Gastrocnemius medialis (tissue), 4 donors: ENCODE data around the gene CDK4. TPM values are rescaled to one million over a fixed set of nuclear protein-coding genes. Genes with fewer than 3 reads are reported as not detected.

Experiments used
- ATAC-seq, 2 donors: fragments of 150-250 bp; one replicate each; pipeline ENCODE4 v1.9.1; 2016
- DNase-seq, 2 donors: peaks; one replicate each; pipeline ENCODE4 v3.0.0-alpha.2; 2019
- H3K27ac ChIP-seq, 4 donors: fragments of 200-600 bp; sonication (generic); 1 replicate in 1 of 4; 2 replicates in 3 of 4; pipeline ENCODE4 v1.5.1; 2016 to 2018; ENCODE audit warnings: mild to moderate bottlenecking in 2 of 4, moderate library complexity in 1 of 4
- H3K27me3 ChIP-seq, 3 donors: fragments of 200-600 bp; sonication (generic) in 2 of 3; 1 replicate in 1 of 3; 2 replicates in 2 of 3; pipeline versions ENCODE4 v1.5.1 to v1.6.0; 2016 to 2019; ENCODE audit warnings: mild to moderate bottlenecking in 1 of 3, moderate library complexity in 1 of 3
- H3K36me3 ChIP-seq, 2 donors: fragments of 200-600 bp; sonication (generic) in 1 of 2; one replicate each; pipeline ENCODE4 v1.5.1; 2017 to 2018
- H3K4me1 ChIP-seq, 2 donors: fragments of 200-600 bp; sonication (generic) in 1 of 2; one replicate each; pipeline ENCODE4 v1.5.1; 2016 to 2017; ENCODE audit warnings: mild to moderate bottlenecking in 2 of 2
- H3K4me3 ChIP-seq, 4 donors: fragments of 200-600 bp; sonication (generic) in 3 of 4; 1 replicate in 1 of 4; 2 replicates in 3 of 4; pipeline ENCODE4 v1.5.1; 2016 to 2019; ENCODE audit warnings: mild to moderate bottlenecking in 2 of 4
- H3K9me3 ChIP-seq, 3 donors: fragments of 200-600 bp; sonication (generic) in 2 of 3; 1 replicate in 1 of 3; 2 replicates in 2 of 3; pipeline ENCODE4 v1.5.1; 2016 to 2019
- CTCF ChIP-seq, 5 experiments: fragments of 450-650 bp in 3 of 5; fragments of 200-600 bp in 2 of 5; sonication (generic) in 2 of 5; IDR thresholded peaks in 4 of 5; conservative IDR thresholded peaks in 1 of 5; 1 replicate in 4 of 5; 2 replicates in 1 of 5; pipeline ENCODE4 v1.5.1; 2016 to 2019; ENCODE audit warnings: antibody characterized with exemption in 5 of 5, mild to moderate bottlenecking in 3 of 5, moderate library complexity in 3 of 5
- POLR2A ChIP-seq, 2 donors: fragments of 450-650 bp; IDR thresholded peaks; one replicate each; pipeline ENCODE4 v1.6.1; 2017; ENCODE audit warnings: antibody characterized with exemption in 2 of 2, mild to moderate bottlenecking in 2 of 2, moderate library complexity in 2 of 2
- in situ Hi-C, 4 donors: fragments of 200-750 bp; cut with MboI; loops; one replicate each; pipeline versions ENCODE4 v1.15.0 to v1.8.0; 2017; ENCODE audit warnings: low sequenced_read_pairs in 4 of 4
- intact Hi-C: fragments of 100-400 bp; cut with DNase I; formaldehyde crosslinking; loops from one replicate; pipeline ENCODE4 v1.15.1; 2023; ENCODE audit warnings: low total_unique reads
- total RNA-seq, 4 donors: library from RNA; depleted of rRNA; stranded (reverse); fragments of >200 nt; gene quantifications; one replicate each; pipeline versions ENCODE4 v1.1.0 to v1.2.3, GENCODE V29; 2016

The CDK4 gene
- total RNA-seq, 4 donors from 2014 or later: 39.7 to 55.5 (median 47.4) TPM

DNA sequence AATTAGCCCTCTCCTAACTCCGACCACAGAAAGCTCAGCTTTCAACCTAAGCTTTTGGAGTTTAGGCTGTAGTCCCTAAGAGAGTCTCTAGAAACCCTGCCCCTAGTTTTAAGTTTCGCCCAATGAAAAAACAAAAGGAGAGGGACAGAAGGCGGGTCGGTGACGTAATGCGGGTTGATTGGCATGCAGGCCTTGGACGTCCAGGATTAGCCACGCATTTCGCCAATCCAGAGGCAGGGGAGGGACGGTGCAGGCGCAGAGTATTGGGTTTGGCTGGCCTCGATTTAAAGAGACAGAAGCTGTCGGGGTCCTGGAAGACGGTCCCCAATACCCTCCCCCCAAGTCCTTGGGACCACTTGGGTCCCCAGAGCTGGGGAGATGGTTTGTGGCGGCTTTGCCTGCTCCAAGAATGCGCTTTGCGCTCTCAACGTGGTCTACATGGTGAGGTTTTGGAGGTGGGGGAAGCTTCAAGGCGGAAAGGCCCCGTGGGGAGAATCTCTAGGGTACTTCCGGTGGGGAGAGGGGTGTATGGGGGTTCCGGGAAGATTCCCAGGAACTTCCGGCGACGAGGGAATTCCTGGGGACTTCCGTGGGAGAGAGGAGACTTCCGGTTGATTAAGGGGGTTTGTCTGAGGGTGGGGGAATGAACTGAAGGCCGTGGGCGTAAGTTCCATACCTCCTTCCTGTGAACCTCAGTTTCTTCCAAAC is 7.2 kb downstream of the CDK4 start, which contains the start of gene TSPAN31:
Gene TSPAN31 (plus strand): TSS at position 263 of the 708 bp plus-strand sequence. CDS start 116 bp downstream, at position 379.
- peaks cover 0 to 6% (median 3%) of the 10 kb centered on the region in 3 donors for H3K27me3 ChIP-seq
- H3K4me3 ChIP-seq: peak within 1 kb of the TSS; percentile 81 to 96 (median 94)
- no peaks in the 10 kb centered on the region for H3K9me3 ChIP-seq
- H3K27ac ChIP-seq: peak within 1 kb of the TSS; percentile 93 to 99 (median 98)
- peaks cover 0 to 37% of the 10 kb centered on the region in 2 donors for H3K36me3 ChIP-seq
- intact Hi-C loops: loop anchor here (2.0 to 5.0 kb wide), 2 partner anchors 37 to 222 kb away; partner anchors contain the start of genes MBD6 and TSFM
- peak in 1 of 5 experiments; percentile 11 for TF ChIP-seq CTCF (IDR thresholded peaks at IDR 0.05 in 4 of 5, conservative IDR thresholded peaks at IDR 0.05 in 1 of 5)
- peak; percentile 49 to 65 for TF ChIP-seq POLR2A (IDR thresholded peaks at IDR 0.05)
- ATAC-seq (peak; percentile 97 to 98), DNase-seq (peak; percentile 96 to 97)
- in situ Hi-C loops: no loop called here
- H3K4me1 ChIP-seq: peaks cover 6 to 12% of the 10 kb centered on the region in 2 donors

DNA sequence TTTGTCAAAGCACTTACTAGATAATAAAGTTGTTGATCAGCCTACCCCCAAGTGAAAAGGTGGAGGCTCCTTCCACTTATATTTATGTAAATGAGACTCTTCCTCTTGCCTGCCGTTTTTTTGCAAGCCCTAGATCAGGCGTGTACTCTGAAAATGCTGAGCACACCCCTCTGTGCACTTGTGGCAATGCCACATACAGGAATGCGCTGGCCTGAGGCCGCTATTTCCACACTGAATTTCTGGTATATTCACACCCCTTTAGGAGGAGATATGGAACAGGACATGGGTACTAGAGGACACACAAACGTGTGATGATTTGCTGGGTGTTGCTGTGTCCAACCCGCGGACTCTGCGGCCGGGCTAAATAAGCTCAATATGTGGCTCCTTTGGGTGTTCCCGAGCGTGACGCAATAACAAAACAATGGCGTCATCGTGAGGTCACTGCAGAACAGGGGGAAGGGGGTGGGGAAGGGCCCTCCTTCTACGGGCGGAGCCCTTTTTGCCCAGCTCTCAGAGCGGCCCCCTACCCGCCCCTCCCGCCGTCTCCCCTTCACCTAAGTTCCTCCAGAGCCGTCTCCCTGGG is 7.8 kb downstream of the CDK4 start:
- H3K27ac ChIP-seq: peak overlapping the region; percentile 93 to 99 (median 98)
- DNase-seq: peak in 1 of 2 donors; percentile 68
- in situ Hi-C loops: no loop called here
- intact Hi-C loops: loop anchor here (2.0 kb wide), 1 partner anchor 221 kb away; the partner anchor contains the start of gene MBD6
- peaks cover 6 to 12% of the 10 kb centered on the region in 2 donors for H3K4me1 ChIP-seq
- TF ChIP-seq CTCF (IDR thresholded peaks at IDR 0.05 in 4 of 5, conservative IDR thresholded peaks at IDR 0.05 in 1 of 5) (no peak), POLR2A (IDR thresholded peaks at IDR 0.05) (no peak)
- H3K36me3 ChIP-seq: peaks cover 0 to 30% of the 10 kb centered on the region in 2 donors
- peak; percentile 7 to 66 for ATAC-seq
- peaks cover 4 to 12% (median 10%) of the 10 kb centered on the region in 3 donors for H3K27me3 ChIP-seq
- no peaks in the 10 kb centered on the region for H3K9me3 ChIP-seq
- peak overlapping the region; percentile 81 to 96 (median 94) for H3K4me3 ChIP-seq

GRCh38 chr12:57743769-57744168 is 8.3 kb downstream of the CDK4 start:
- intact Hi-C loops (loop anchor here (2.0 kb wide), 1 partner anchor 221 kb away; the partner anchor contains the start of gene MBD6), in situ Hi-C loops (no loop called here)
- DNase-seq (no peak), ATAC-seq (no peak)
- Histone ChIP-seq H3K9me3 (no peaks in the 10 kb centered on the region), H3K4me1 (peaks cover 10 to 12% of the 10 kb centered on the region in 2 donors), H3K27ac (peak overlapping the region; percentile 93 to 99 (median 98)), H3K27me3 (peaks cover 9 to 18% (median 15%) of the 10 kb centered on the region in 3 donors), H3K36me3 (peaks cover 0 to 25% of the 10 kb centered on the region in 2 donors), H3K4me3 (peak overlapping the region in 1 of 4 donors; percentile 81)
- TF ChIP-seq CTCF (IDR thresholded peaks at IDR 0.05 in 4 of 5, conservative IDR thresholded peaks at IDR 0.05 in 1 of 5) (no peak), POLR2A (IDR thresholded peaks at IDR 0.05) (no peak)

GRCh38 chr12:57741844-57742738 is 10.0 kb downstream of the CDK4 start:
- in situ Hi-C loops (no loop called here), intact Hi-C loops (no loop called here)
- H3K9me3 ChIP-seq: no peaks in the 10 kb centered on the region
- DNase-seq: no peak
- peak overlapping the region; percentile 31 to 93 (median 58) for H3K27ac ChIP-seq
- H3K27me3 ChIP-seq: peaks cover 26 to 34% (median 30%) of the 10 kb centered on the region in 3 donors
- H3K4me1 ChIP-seq: peaks cover 17 to 19% of the 10 kb centered on the region in 2 donors
- ATAC-seq: no peak
- no peak for TF ChIP-seq CTCF (IDR thresholded peaks at IDR 0.05 in 4 of 5, conservative IDR thresholded peaks at IDR 0.05 in 1 of 5)
- no peak for TF ChIP-seq POLR2A (IDR thresholded peaks at IDR 0.05)
- H3K36me3 ChIP-seq: peaks cover 0 to 8% of the 10 kb centered on the region in 2 donors
- H3K4me3 ChIP-seq: peak overlapping the region in 1 of 4 donors; percentile 29
